Choroid plexus epithelial cell (primary cell): ENCODE data around the gene SWSAP1.

ENCODE experiments used
- DNase-seq: peaks from one replicate; pipeline ENCODE4 v3.0.0-alpha.2; 2010; ENCODE audit warnings: low read depth
- H3K4me3 ChIP-seq: 2 replicates; pipeline ENCODE4 v1.5.1; 2011; ENCODE audit warnings: low read depth, mild to moderate bottlenecking, control low read depth, low read length, moderate library complexity
- TF ChIP-seq, protein P1 (sequence below): conservative IDR thresholded peaks from 2 replicates; pipeline ENCODE4 v1.5.1; 2011; ENCODE audit warnings: low read depth, mild to moderate bottlenecking, control low read depth, inconsistent platforms, low read length, moderate library complexity

SWSAP1 gene

DNA sequence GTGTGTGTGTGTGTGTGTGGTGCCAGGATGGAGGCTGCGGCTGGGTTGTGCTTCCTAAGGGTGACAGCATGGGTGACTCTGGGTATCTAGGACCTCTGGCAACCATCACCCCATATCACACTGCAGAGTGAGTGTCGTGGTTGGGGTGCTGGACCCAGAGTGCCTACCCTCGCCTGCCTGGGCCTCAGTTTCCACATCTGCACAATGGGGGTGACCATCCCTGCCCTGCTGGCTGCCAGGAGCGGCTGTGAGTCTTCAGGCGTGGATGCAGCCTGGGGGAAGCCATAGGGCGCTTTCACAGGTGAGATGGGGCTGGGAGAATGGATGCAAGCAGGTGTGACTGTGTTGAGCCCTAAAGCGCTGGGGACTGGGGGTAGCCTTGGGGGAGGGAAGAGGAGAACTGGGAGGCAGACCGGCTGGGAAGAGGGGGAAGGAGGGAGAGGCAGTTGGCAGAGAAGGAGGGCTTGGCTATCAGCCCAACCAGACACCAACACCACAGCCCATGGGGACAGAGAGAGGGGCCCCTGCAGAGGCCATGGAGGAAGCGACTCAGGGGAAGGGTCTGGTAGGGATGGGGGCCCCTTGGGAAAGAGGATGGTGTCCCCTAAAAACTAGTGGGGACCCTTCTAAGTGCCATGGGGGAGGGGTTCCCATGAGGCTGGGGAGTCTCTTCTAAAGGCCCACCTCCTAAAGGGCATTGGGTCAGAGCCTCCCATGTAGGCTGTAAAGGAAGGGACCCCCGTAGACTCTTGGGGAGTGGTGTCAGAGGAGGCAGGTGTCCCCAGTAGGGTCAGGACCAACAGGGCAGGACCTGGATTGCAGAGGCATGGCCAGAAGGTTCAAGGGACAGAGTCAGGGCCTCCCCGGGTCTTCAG is 17.6 kb upstream of the SWSAP1 start:
- TF ChIP-seq, protein P1, sequence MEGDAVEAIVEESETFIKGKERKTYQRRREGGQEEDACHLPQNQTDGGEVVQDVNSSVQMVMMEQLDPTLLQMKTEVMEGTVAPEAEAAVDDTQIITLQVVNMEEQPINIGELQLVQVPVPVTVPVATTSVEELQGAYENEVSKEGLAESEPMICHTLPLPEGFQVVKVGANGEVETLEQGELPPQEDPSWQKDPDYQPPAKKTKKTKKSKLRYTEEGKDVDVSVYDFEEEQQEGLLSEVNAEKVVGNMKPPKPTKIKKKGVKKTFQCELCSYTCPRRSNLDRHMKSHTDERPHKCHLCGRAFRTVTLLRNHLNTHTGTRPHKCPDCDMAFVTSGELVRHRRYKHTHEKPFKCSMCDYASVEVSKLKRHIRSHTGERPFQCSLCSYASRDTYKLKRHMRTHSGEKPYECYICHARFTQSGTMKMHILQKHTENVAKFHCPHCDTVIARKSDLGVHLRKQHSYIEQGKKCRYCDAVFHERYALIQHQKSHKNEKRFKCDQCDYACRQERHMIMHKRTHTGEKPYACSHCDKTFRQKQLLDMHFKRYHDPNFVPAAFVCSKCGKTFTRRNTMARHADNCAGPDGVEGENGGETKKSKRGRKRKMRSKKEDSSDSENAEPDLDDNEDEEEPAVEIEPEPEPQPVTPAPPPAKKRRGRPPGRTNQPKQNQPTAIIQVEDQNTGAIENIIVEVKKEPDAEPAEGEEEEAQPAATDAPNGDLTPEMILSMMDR, result no peak
- no peak for DNase-seq
- H3K4me3 ChIP-seq, result no peak overlapping the region

DNA sequence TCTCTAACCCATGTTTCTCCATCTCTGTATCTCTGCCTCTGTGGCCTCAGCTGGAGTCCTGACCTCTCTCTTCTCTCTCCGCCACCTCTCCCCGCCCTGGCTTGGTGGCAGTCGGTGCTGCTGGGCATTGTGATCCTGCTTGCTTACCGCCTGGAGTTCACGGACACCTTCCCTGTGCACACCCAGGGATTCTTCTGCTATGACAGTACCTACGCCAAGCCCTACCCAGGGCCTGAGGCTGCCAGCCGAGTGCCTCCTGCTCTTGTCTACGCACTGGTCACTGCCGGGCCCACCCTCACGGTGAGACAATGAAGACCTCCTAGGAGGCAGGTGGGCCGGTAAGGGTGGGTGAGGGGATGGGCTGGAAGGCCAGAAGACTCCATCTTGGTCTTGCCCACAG is 15.0 kb upstream of the SWSAP1 start:
- no peak for DNase-seq
- H3K4me3 ChIP-seq, result no peak overlapping the region
- TF ChIP-seq, protein P1, result no peak

DNA sequence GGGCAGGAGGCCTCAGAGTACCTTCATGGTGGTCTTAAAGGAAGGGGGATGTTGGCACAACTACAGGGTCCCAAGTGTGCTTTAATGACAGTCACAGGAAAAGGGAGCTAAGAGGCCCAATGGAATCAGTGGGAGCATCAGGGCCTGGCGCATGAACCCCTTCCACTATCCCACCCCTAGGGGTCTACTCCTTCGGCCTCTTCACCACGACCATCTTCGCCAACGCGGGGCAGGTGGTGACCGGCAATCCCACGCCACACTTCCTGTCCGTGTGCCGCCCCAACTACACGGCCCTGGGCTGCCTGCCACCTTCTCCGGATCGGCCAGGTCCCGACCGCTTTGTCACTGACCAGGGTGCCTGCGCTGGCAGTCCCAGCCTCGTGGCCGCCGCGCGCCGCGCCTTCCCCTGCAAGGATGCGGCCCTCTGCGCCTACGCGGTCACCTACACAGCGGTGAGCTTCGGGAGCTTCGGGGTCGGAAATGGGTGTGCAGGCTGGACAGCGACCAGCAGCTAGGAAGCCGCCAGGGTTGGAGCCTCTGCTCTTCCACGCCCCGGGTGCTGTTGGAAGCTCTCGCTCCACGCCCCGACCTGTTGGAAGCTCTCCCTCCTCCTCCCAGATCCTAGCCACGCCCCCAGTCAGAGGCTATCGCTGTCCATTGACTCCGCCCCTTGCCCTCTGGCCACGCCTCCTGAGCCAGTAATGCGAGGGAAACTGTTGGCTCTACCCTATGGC is 13.3 kb upstream of the SWSAP1 start:
- H3K4me3 ChIP-seq, result no peak overlapping the region
- no peak for DNase-seq
- TF ChIP-seq, protein P1, result no peak

DNA sequence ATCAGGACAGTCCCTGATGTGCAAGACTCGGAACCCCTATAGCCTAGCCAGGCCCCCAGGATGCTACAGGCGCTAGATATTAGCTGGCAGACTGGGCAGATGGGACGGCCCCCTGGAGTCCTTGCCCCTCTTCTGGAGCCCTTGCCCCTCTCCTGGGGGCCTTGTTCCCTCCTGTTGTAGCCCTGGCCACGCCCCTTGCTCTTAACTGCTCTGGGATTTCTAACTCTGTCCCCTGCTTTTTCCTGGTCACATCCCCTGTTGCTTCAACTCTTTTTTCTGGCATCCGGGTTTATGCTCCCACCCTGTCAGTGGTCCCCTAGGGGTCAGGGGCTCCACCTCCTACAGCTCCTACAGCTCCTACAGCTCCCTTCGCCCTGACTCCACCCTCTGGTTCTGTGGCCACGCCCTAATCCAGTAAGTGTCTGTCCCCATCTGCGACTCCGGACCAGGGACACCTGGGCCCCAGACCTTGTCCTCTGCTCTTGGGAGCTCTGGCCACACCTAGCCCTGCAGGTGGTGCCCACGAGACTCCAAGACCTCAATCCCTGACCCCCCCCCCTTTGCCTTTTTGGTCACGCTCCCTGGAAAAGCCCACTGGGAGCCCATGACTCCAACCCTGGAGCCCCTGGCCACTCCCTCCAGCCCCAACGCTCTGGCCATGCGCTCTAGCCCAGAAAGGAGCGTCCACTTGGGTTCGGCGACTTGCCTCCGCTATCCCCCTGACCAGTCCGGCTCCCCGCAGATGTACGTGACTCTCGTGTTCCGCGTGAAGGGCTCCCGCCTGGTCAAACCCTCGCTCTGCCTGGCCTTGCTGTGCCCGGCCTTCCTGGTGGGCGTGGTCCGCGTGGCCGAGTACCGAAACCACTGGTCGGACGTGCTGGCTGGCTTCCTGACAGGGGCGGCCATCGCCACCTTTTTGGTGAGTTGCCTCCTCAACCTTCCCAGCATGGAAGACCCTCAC is 12.4 kb upstream of the SWSAP1 start:
- no peak overlapping the region for H3K4me3 ChIP-seq
- TF ChIP-seq, protein P1, result no peak
- DNase-seq, result no peak

DNA sequence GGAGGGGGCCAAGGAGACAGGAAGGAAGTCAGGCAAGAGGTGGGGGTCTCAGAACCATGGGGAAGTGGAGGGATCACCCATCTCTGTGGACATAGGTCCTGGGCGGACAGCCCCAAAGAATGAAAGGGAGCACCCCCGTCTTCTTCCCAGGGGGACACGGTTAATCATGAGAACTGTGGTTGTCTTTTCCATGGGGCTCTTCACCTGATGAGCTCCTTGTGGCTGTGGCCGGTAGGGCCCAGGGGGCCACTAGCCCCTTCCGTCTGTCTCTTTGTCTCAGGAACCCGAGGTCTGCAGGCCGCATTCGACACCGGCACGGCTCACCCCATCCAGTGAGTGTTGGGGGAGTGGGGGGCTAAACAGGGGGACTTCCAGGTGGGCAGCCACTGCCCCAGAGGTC is 10.6 kb upstream of the SWSAP1 start:
- no peak overlapping the region for H3K4me3 ChIP-seq
- TF ChIP-seq, protein P1, result no peak
- DNase-seq, result no peak

DNA sequence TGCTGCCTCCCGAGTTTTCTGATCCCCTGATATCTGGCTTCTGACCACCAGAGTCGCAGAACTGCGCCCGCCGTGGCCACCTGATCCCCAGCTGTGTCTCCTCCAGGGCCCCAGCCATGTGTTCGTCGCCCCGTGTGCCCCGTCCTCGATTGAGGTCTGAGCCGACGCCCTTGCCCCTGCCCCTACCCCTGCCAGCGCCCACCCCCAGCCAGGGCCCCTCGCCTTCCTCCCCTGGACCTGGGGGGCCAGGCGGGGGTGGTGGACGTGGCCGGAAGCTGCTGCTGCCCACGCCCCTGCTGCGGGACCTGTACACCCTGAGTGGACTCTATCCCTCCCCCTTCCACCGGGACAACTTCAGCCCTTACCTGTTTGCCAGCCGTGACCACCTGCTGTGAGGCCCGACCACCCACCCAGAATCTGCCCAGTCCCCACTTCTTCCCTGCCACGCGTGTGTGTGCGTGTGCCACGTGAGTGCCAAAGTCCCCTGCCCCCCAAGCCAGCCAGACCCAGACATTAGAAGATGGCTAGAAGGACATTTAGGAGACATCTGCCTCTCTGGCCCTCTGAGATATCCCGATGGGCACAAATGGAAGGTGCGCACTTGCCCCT is 10.1 kb upstream of the SWSAP1 start:
- H3K4me3 ChIP-seq, result no peak overlapping the region
- TF ChIP-seq, protein P1, result no peak
- DNase-seq, result no peak
